GM18517 (cell line): Measurements from ENCODE around the gene KHDRBS1.
A peak's percentile ranks its signal among the peaks of the same experiment; 100 is the strongest.
"Not testable (repeated sequence)": the region's sequence is repeated elsewhere in the genome, so short reads cannot be mapped to it uniquely, and the experiment has no call there.

ENCODE experiments used
- ATAC-seq: cut with Tn5 transposase; IDR thresholded peaks from one replicate; pipeline ENCODE4 v1.9.1; 2021; ENCODE audit warnings: mild to moderate bottlenecking, moderate library complexity; ENCODE audit not compliant: unreplicated experiment

KHDRBS1 gene

GRCh38 chr1:32062867-32063230 lies 49.2 kb downstream of the KHDRBS1 start:
- ATAC-seq = no peak

- ATAC-seq = no peak
These were observed 49.6 kb downstream of the KHDRBS1 start for GRCh38 chr1:32063261-32063681.

DNA sequence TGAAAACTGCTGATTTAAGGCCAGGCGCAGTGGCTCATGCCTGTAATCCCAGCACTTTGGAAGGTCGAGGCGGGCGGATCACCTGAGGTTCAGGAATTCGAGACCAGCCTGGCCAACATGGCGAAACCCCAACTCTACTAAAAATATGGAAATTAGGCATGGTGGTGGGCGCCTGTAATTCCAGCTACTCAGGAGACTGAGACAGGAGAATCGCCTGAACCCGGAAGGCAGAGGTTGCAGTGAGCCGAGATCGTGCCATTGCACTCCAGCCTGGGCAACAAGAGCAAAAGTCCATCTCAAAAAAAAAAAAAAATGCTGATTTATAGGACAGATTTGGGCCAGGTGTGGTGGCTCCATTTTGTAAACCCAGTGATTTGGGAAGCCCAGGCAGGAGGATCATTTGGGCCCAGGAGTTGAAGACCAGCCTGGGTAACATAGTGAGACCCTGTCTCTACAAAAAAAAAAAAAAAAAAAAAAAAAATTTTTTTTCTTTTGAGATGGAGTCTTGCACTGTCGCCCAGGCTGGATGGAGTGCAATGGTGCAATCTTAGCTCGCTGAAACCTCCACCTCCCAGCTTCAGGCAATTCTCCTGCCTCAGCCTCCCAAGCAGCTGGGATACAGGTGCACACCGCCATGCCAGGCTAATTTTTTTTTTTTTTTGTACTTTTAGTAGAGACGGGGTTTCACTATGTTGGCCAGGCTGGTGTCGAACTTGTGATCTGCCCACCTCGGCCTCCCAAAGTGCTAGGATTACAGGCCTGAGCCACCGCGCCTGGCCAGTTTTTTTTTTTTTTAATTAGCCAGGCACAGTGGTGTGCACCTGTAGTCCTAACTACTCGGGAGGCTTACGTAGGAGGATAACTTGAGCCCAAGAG lies 52.2 kb downstream of the KHDRBS1 start:
- not testable (repeated sequence) for ATAC-seq

- no peak for ATAC-seq
These were observed 52.8 kb downstream of the KHDRBS1 start for GRCh38 chr1:32066489-32066873.

- ATAC-seq = no peak
These were observed 55.4 kb downstream of the KHDRBS1 start for GRCh38 chr1:32068957-32069588.

- ATAC-seq = no peak
These were observed 58.3 kb downstream of the KHDRBS1 start for GRCh38 chr1:32071758-32072621.

- peak; percentile 71 for ATAC-seq
These were observed 59.1 kb downstream of the KHDRBS1 start, which contains the start of gene TMEM39B for GRCh38 chr1:32072622-32073298. TMEM39B (plus strand) TSS chr1:32072939; CDS start chr1:32073048, 109 bp downstream.

GRCh38 chr1:32073299-32074229 lies 59.9 kb downstream of the KHDRBS1 start:
- ATAC-seq = peak; percentile 24

- no peak for ATAC-seq
These were observed 61.2 kb downstream of the KHDRBS1 start for GRCh38 chr1:32074841-32075240.

GRCh38 chr1:32077451-32077850 lies 63.8 kb downstream of the KHDRBS1 start:
- ATAC-seq = no peak

GRCh38 chr1:32082022-32082421 lies 68.4 kb downstream of the KHDRBS1 start:
- no peak for ATAC-seq

GRCh38 chr1:32086381-32086780 lies 72.7 kb downstream of the KHDRBS1 start:
- not testable (repeated sequence) for ATAC-seq

DNA sequence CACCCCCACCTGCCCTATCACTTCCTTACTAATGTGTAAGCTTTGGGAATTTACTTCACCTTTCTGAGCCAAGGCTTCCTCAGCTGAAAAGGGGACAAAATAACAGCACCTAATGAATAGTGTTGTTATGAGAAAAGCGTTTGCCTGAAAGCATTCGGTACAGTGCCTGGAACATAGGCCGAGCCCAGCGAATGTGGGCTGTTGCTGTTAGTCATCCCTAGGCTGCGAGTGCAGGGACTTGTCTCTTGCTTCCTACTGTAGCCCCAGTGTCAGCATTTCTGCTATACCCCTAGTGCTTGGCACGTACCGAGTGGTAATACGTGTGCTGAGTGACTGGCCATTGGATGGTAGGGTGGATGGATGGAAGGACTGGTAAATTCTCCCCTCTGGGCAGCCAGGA lies 77.5 kb downstream of the KHDRBS1 start:
- ATAC-seq = no peak

- no peak for ATAC-seq
These were observed 77.9 kb downstream of the KHDRBS1 start for GRCh38 chr1:32091591-32091990.
